ENCODE measurements around the gene LCN2. TPM values are rescaled to one million over a fixed set of nuclear protein-coding genes. Genes with fewer than 3 reads are reported as not detected.

The LCN2 gene
- total and polyA plus RNA-seq, 9 of the 15 experiments (the other 6 are each of a cell fraction or from before 2014, with no cell fraction given): 0.10 to 1.2 (median 0.44) TPM; not detected in 1

DNA sequence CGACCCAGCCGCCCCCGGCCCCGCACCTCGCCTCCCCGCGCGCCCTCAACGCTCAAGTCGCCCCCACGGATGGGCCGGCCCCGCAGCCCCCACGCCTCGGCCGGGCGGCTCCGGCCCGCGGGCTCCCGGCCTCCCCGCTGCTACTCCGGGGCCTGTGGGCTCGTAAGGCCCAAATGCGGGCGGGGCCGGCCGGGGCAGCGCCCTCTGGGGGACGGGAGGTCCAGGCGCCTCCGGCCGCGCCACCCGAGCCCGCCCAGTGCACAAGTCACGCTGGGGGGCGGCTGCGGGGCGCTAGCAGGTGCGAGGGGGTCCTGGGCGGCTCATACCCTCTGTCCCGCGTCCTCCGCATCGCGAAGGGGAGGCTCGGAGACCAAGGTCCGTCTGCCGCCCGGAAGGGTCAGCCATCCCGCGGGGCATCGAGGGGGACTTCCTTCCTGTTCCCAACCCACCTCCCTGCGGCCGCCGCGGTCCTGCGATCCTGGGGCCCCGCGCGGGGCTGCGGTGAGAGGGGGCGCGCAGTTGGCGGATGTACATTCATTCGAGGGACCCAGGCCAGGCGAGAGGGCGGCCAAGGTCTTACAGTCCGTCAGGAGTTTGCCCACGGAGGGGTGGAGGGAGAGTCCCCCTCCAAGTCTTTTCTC lies 42.3 kb downstream of the LCN2 start, which contains the start of gene CIZ1 (continued):
- TF ChIP-seq, protein P1, sequence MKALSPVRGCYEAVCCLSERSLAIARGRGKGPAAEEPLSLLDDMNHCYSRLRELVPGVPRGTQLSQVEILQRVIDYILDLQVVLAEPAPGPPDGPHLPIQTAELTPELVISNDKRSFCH (CRISPR knock-in tag; IDR thresholded peaks at IDR 0.05): no peak
- TF ChIP-seq, protein P1 (tag; IDR thresholded peaks at IDR 0.05): peak; percentile 95
- no peak for TF ChIP-seq RBM34 (IDR thresholded peaks at IDR 0.05; ENCODE audit: borderline replicate concordance, insufficient read depth, low read length)
- TF ChIP-seq ZNF316 (IDR thresholded peaks at IDR 0.05): no peak
- TF ChIP-seq NR3C1 (CRISPR knock-in tag; IDR thresholded peaks at IDR 0.05): no peak
- TF ChIP-seq HDAC3 (IDR thresholded peaks at IDR 0.05; ENCODE audit: borderline replicate concordance, partially characterized antibody): no peak
- no peak for TF ChIP-seq C11orf30 (IDR thresholded peaks at IDR 0.05; ENCODE audit: low read depth)
- peak; percentile 97 for TF ChIP-seq RBFOX2 (IDR thresholded peaks at IDR 0.05; ENCODE audit: low read depth, low read length)
- no peak for TF ChIP-seq ZNF584 (CRISPR knock-in tag; IDR thresholded peaks at IDR 0.05; ENCODE audit: low read depth)
- peak; percentile 54; the same call in 1 of the 2 replicates for TF ChIP-seq ZNF384 (IDR thresholded peaks at IDR 0.05; ENCODE audit: low read depth, low read length)
- TF ChIP-seq ADNP (tag; IDR thresholded peaks at IDR 0.05): no peak
- TF ChIP-seq PHF8 (IDR thresholded peaks at IDR 0.05; ENCODE audit: borderline replicate concordance, low read length): peak; percentile 97
- peak; percentile 35 to 43 for TF ChIP-seq RAD21 (CRISPR knock-in tag; conservative IDR thresholded peaks at IDR 0.05 in 1 of 2, IDR thresholded peaks at IDR 0.05 in 1 of 2)
- TF ChIP-seq, protein P2, sequence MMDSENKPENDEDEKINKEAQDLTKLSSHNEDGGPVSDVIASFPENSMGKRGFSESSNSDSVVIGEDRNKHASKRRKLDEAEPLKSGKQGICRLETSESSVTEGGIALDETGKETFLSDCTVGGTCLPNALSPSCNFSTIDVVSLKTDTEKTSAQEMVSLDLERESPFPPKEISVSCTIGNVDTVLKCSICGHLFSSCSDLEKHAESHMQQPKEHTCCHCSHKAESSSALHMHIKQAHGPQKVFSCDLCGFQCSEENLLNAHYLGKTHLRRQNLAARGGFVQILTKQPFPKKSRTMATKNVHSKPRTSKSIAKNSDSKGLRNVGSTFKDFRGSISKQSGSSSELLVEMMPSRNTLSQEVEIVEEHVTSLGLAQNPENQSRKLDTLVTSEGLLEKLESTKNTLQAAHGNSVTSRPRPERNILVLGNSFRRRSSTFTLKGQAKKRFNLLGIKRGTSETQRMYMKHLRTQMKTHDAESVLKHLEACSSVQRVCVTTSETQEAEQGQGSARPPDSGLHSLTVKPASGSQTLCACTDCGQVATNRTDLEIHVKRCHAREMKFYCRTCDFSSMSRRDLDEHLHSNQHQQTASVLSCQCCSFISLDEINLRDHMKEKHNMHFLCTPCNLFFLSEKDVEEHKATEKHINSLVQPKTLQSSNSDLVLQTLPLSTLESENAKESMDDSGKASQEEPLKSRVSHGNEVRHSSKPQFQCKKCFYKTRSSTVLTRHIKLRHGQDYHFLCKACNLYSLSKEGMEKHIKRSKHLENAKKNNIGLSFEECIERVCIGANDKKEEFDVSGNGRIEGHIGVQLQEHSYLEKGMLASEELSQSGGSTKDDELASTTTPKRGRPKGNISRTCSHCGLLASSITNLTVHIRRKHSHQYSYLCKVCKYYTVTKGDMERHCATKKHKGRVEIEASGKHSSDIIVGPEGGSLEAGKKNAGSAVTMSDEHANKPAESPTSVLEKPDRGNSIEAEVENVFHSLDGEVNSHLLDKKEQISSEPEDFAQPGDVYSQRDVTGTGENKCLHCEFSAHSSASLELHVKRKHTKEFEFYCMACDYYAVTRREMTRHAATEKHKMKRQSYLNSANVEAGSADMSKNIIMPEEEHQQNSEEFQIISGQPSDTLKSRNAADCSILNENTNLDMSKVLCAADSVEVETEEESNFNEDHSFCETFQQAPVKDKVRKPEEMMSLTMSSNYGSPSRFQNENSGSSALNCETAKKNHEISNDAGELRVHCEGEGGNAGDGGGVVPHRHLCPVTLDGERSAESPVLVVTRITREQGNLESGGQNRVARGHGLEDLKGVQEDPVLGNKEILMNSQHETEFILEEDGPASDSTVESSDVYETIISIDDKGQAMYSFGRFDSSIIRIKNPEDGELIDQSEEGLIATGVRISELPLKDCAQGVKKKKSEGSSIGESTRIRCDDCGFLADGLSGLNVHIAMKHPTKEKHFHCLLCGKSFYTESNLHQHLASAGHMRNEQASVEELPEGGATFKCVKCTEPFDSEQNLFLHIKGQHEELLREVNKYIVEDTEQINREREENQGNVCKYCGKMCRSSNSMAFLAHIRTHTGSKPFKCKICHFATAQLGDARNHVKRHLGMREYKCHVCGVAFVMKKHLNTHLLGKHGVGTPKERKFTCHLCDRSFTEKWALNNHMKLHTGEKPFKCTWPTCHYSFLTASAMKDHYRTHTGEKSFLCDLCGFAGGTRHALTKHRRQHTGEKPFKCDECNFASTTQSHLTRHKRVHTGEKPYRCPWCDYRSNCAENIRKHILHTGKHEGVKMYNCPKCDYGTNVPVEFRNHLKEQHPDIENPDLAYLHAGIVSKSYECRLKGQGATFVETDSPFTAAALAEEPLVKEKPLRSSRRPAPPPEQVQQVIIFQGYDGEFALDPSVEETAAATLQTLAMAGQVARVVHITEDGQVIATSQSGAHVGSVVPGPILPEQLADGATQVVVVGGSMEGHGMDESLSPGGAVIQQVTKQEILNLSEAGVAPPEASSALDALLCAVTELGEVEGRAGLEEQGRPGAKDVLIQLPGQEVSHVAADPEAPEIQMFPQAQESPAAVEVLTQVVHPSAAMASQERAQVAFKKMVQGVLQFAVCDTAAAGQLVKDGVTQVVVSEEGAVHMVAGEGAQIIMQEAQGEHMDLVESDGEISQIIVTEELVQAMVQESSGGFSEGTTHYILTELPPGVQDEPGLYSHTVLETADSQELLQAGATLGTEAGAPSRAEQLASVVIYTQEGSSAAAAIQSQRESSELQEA (IDR thresholded peaks at IDR 0.05; ENCODE audit: low read depth): no peak
- peak; percentile 79 for TF ChIP-seq BHLHE40 (IDR thresholded peaks at IDR 0.05; ENCODE audit: low read length)
- peak; percentile 76 for TF ChIP-seq TCF7L2 (IDR thresholded peaks at IDR 0.05; ENCODE audit: low read depth, low read length)
- TF ChIP-seq ZFPM2 (CRISPR knock-in tag; IDR thresholded peaks at IDR 0.05): peak; percentile 88
- TF ChIP-seq, protein P3, sequence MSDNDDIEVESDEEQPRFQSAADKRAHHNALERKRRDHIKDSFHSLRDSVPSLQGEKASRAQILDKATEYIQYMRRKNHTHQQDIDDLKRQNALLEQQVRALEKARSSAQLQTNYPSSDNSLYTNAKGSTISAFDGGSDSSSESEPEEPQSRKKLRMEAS (CRISPR knock-in tag; IDR thresholded peaks at IDR 0.05): no peak
- TF ChIP-seq TAF9B (IDR thresholded peaks at IDR 0.05; ENCODE audit: partially characterized antibody): no peak
